HEK293 (cell line): ENCODE data around the gene RDH12.

Experiments
- CTCF ChIP-seq: fragments of 450-650 bp; formaldehyde crosslinking; IDR thresholded peaks from 2 replicates; pipeline ENCODE4 v1.5.1; 2016; ENCODE audit warnings: missing biosample characterization, missing genetic modification characterization
- GLIS2 ChIP-seq: fragments of 450-650 bp; formaldehyde crosslinking; IDR thresholded peaks from 2 replicates; pipeline ENCODE4 v1.5.1; 2016; ENCODE audit warnings: missing biosample characterization, missing genetic modification characterization
- HOXC10 ChIP-seq: sonication (generic); formaldehyde crosslinking; IDR thresholded peaks from 2 replicates; pipeline ENCODE4 v1.8.1; 2023; ENCODE audit warnings: mild to moderate bottlenecking, missing genetic modification reagents
- KLF10 ChIP-seq: fragments of 450-650 bp; IDR thresholded peaks from 2 replicates; pipeline ENCODE4 v1.5.1; 2018; ENCODE audit warnings: missing biosample characterization, mild to moderate bottlenecking, missing genetic modification characterization
- PBX3 ChIP-seq: sonication (generic); formaldehyde crosslinking; IDR thresholded peaks from 2 replicates; pipeline ENCODE4 v1.8.1; 2022; ENCODE audit warnings: mild to moderate bottlenecking, moderate library complexity, missing genetic modification reagents
- ZNF174 ChIP-seq: fragments of 450-650 bp; formaldehyde crosslinking; IDR thresholded peaks from 2 replicates; pipeline ENCODE4 v1.5.0; 2017; ENCODE audit warnings: missing biosample characterization, mild to moderate bottlenecking, missing genetic modification characterization
- ZNF274 ChIP-seq, 2 experiments: fragments of 200-500 bp in 1 of 2; fragments of 450-650 bp in 1 of 2; sonication (Bioruptor generic) in 1 of 2; formaldehyde crosslinking in 1 of 2; IDR thresholded peaks; 2 replicates each; pipeline versions ENCODE4 v1.5.1 to v1.6.1; 2014 to 2016; ENCODE audit warnings: borderline replicate concordance in 1 of 2, inconsistent platforms in 1 of 2, low read length in 1 of 2, missing biosample characterization in 1 of 2, missing genetic modification characterization in 1 of 2
- ZNF558 ChIP-seq: fragments of 450-650 bp; formaldehyde crosslinking; IDR thresholded peaks from 2 replicates; pipeline ENCODE4 v1.5.1; 2016; ENCODE audit warnings: missing biosample characterization, missing genetic modification characterization
- ZNF639 ChIP-seq: fragments of 450-650 bp; formaldehyde crosslinking; IDR thresholded peaks from 2 replicates; pipeline ENCODE4 v1.5.1; 2016; ENCODE audit warnings: missing biosample characterization, missing genetic modification characterization

GRCh38 chr14:67734675-67735074, 33.0 kb downstream of the RDH12 start:
- TF ChIP-seq CTCF (tag by site-specific recombination) (no peak), ZNF558 (tag by site-specific recombination) (no peak), GLIS2 (tag by site-specific recombination) (no peak), ZNF274 (IDR thresholded peaks at IDR 0.05; ENCODE audit: low read length) (no peak), ZNF274 (tag by site-specific recombination; IDR thresholded peaks at IDR 0.05; ENCODE audit: borderline replicate concordance) (no peak), ZNF174 (tag by site-specific recombination) (no peak), HOXC10 (CRISPR knock-in tag) (no peak), PBX3 (no peak), ZNF639 (tag by site-specific recombination) (no peak), KLF10 (tag by site-specific recombination) (no peak)
